Stimulated activated CD8-positive, alpha-beta memory T cell treated with anti-CD3 and anti-CD28 coated beads, Interleukin-15, amount 100 ng/mL, for 24 hours (primary cell): ENCODE results near the gene ZFP36.

Experiments
- DNase-seq: peaks from one replicate; pipeline ENCODE4 v3.0.0-alpha.2; 2020; ENCODE audit warnings: low read depth

Gene ZFP36

GRCh38 chr19:39405958-39406655 lies 540 bp upstream of the ZFP36 start:
- peak; percentile 60 for DNase-seq

GRCh38 chr19:39407410-39407659 lies 688 bp downstream of the ZFP36 start:
- no peak for DNase-seq

GRCh38 chr19:39407660-39408391 lies 1.2 kb downstream of the ZFP36 start:
- no peak for DNase-seq

- DNase-seq, result no peak
Observed at GRCh38 chr19:39408392-39409207, 2.0 kb downstream of the ZFP36 start.

- DNase-seq, result peak; percentile 49
Observed at GRCh38 chr19:39409208-39410016, 2.8 kb downstream of the ZFP36 start.

GRCh38 chr19:39410017-39410830 lies 3.6 kb downstream of the ZFP36 start:
- DNase-seq, result no peak

GRCh38 chr19:39410831-39411080 lies 4.1 kb downstream of the ZFP36 start:
- DNase-seq, result no peak

GRCh38 chr19:39411081-39411831 lies 4.6 kb downstream of the ZFP36 start:
- DNase-seq, result no peak

GRCh38 chr19:39411832-39412099 lies 5.1 kb downstream of the ZFP36 start:
- DNase-seq, result no peak

GRCh38 chr19:39412100-39412866 lies 5.6 kb downstream of the ZFP36 start, which contains the start of gene PLEKHG2:
TSS of gene PLEKHG2 (plus strand) at chr19:39412669. CDS start at chr19:39414087, 1,418 bp downstream.
- peak; percentile 99 for DNase-seq

GRCh38 chr19:39412867-39413271 lies 6.2 kb downstream of the ZFP36 start:
- DNase-seq, result no peak

- DNase-seq, result no peak
Observed at GRCh38 chr19:39413272-39413910, 6.7 kb downstream of the ZFP36 start.

- no peak for DNase-seq
Observed at GRCh38 chr19:39413911-39414608, 7.4 kb downstream of the ZFP36 start.

GRCh38 chr19:39415111-39416046 lies 8.7 kb downstream of the ZFP36 start:
- no peak for DNase-seq

- DNase-seq, result no peak
Observed at GRCh38 chr19:39416152-39417120, 9.8 kb downstream of the ZFP36 start.

- no peak for DNase-seq
Observed at GRCh38 chr19:39417463-39418181, 11.0 kb downstream of the ZFP36 start.
